Left lung (tissue), 14 donors: ENCODE data around the gene SPANXA1. TPM values are rescaled to one million over a fixed set of nuclear protein-coding genes. Genes with fewer than 3 reads are reported as not detected.
A peak's percentile ranks its signal among the peaks of the same experiment; 100 is the strongest.
"Not testable (repeated sequence)": the region's sequence is repeated elsewhere in the genome, so short reads cannot be mapped to it uniquely, and the experiment has no call there.

Experiments
- ATAC-seq: fragments of 200-7000 bp; cut with Tn5 transposase; one replicate; pipeline ENCODE4 v1.9.1; 2020; ENCODE audit warnings: moderate library complexity
- DNase-seq, 4 donors: peaks; one replicate each; pipeline ENCODE4 v3.0.0-alpha.2; 2013 to 2020
- H3K27ac ChIP-seq, 2 donors: fragments of 200-600 bp; sonication (generic) in 1 of 2; one replicate each; pipeline versions ENCODE4 v1.5.0 to v1.8.0; 2020 to 2021
- H3K27me3 ChIP-seq, 2 donors: fragments of 200-600 bp; sonication (generic) in 1 of 2; one replicate each; pipeline versions ENCODE4 v1.5.0 to v1.8.0; 2020 to 2021
- H3K36me3 ChIP-seq, 2 donors: fragments of 200-600 bp; sonication (generic) in 1 of 2; one replicate each; pipeline versions ENCODE4 v1.5.0 to v1.8.0; 2020 to 2021
- H3K4me1 ChIP-seq, 2 donors: fragments of 200-600 bp; one replicate each; pipeline ENCODE4 v1.8.0; 2021
- H3K4me3 ChIP-seq, 2 donors: fragments of 200-600 bp; sonication (generic) in 1 of 2; one replicate each; pipeline versions ENCODE4 v1.5.0 to v1.8.0; 2020 to 2021; ENCODE audit warnings: mild to moderate bottlenecking in 1 of 2
- H3K9me3 ChIP-seq, 2 donors: fragments of 200-600 bp; sonication (generic) in 1 of 2; one replicate each; pipeline versions ENCODE4 v1.5.0 to v1.8.0; 2020 to 2021
- CTCF ChIP-seq, 2 donors: fragments of 200-600 bp; sonication (generic) in 1 of 2; IDR thresholded peaks; one replicate each; pipeline versions ENCODE4 v1.5.0 to v1.8.0; 2021; ENCODE audit warnings: antibody characterized with exemption in 2 of 2
- intact Hi-C, 2 donors: fragments of 100-400 bp; cut with DNase I; formaldehyde crosslinking; loops; one replicate each; pipeline versions ENCODE4 v1.11.2 to v1.14.2; 2022
- long read RNA-seq, 12 donors: library from polyadenylated mRNA in 2 of 12; unstranded in 2 of 12; transcript quantifications; one replicate each; pipeline ENCODE4 v2.0.0 and lab custom pipeline, GENCODE V29; 2019 to 2026
- polyA plus RNA-seq, 6 donors: library from polyadenylated mRNA; unstranded; fragments of 120-200 nt; gene quantifications; one replicate each; pipeline ENCODE4 v1.2.1, GENCODE V29; 2013; ENCODE audit not compliant: insufficient read length in 6 of 6
- total RNA-seq, 2 donors: library from RNA; stranded (reverse); fragmentation: NEBNext Ultra II Directional; extraction: Animal tissue kit (Norgen Biotek cat#: 25700); gene quantifications; one replicate each; pipeline ENCODE4 v1.2.1, GENCODE V29; 2021
- donor health status: DM: no; HTN: yes; CAD: no.
- donor health status: DM: no; HTN: no; CAD: no.

The SPANXA1 gene
- total RNA-seq (not detected), polyA plus RNA-seq (not detected)
- long read RNA-seq, donor 1, result 0 reads
- long read RNA-seq, donor 2, result 0 reads
- long read RNA-seq, donor 3, result 0 reads
- long read RNA-seq, donor 4, result 0 reads
- long read RNA-seq, donor 5, result 0 reads
- long read RNA-seq, donor 6, result 0 reads
- long read RNA-seq, donor 7, result 0 reads
- long read RNA-seq, donor 8, result 0 reads
- long read RNA-seq, donor 9, result 0 reads
- long read RNA-seq, donor 10, result 0 reads
- long read RNA-seq, donor 11, result 0 reads
- long read RNA-seq, donor 12, result 0 reads

- intact Hi-C loops, H3K27me3 ChIP-seq: not testable (repeated sequence)
Measured at GRCh38 chrX:141584638-141585037, at the start of gene SPANXA1. Gene SPANXA1 (minus strand): TSS chrX:141584738. CDS start chrX:141584678, 60 bp downstream.

GRCh38 chrX:141632124-141632523, 47.6 kb upstream of the SPANXA1 start:
- TF ChIP-seq CTCF (IDR thresholded peaks at IDR 0.05), result no peak
- no peaks in the 10 kb centered on the region for H3K4me1 ChIP-seq
- no peaks in the 10 kb centered on the region for H3K27me3 ChIP-seq
- no peak overlapping the region for H3K4me3 ChIP-seq
- no peaks in the 10 kb centered on the region for H3K9me3 ChIP-seq
- ATAC-seq (no peak), DNase-seq (no peak)
- no peak overlapping the region for H3K27ac ChIP-seq
- intact Hi-C loops, result no loop called here
- no peaks in the 10 kb centered on the region for H3K36me3 ChIP-seq

More at GRCh38 chrX:141584638-141585037, at the start of gene SPANXA1:
- ATAC-seq, H3K4me1 ChIP-seq, H3K4me3 ChIP-seq, H3K9me3 ChIP-seq, DNase-seq, H3K27ac ChIP-seq, H3K36me3 ChIP-seq: not testable (repeated sequence)

GRCh38 chrX:141619336-141619735, 34.8 kb upstream of the SPANXA1 start:
- no peak for TF ChIP-seq CTCF (IDR thresholded peaks at IDR 0.05)
- Histone ChIP-seq H3K27me3 (no peaks in the 10 kb centered on the region), H3K4me1 (no peaks in the 10 kb centered on the region), H3K36me3 (peaks cover 0 to 5% of the 10 kb centered on the region in 2 donors), H3K27ac (no peak overlapping the region), H3K4me3 (no peak overlapping the region), H3K9me3 (no peaks in the 10 kb centered on the region)
- DNase-seq (no peak), ATAC-seq (no peak)
- intact Hi-C loops, result no loop called here

GRCh38 chrX:141609111-141609510, 24.6 kb upstream of the SPANXA1 start:
- ATAC-seq (no peak), DNase-seq (no peak)
- no peaks in the 10 kb centered on the region for H3K9me3 ChIP-seq
- no peaks in the 10 kb centered on the region for H3K27me3 ChIP-seq
- H3K36me3 ChIP-seq, result no peaks in the 10 kb centered on the region
- TF ChIP-seq CTCF (IDR thresholded peaks at IDR 0.05), result no peak
- H3K4me3 ChIP-seq, result no peak overlapping the region
- H3K4me1 ChIP-seq, result no peaks in the 10 kb centered on the region
- H3K27ac ChIP-seq, result no peak overlapping the region
- intact Hi-C loops, result no loop called here

- intact Hi-C loops, ATAC-seq, H3K36me3 ChIP-seq, H3K27me3 ChIP-seq, H3K9me3 ChIP-seq, H3K4me3 ChIP-seq, H3K27ac ChIP-seq, H3K4me1 ChIP-seq, DNase-seq: not testable (repeated sequence)
Measured at GRCh38 chrX:141589408-141589807, 4.9 kb upstream of the SPANXA1 start, which contains the start of gene SPANXA2. Gene SPANXA2 (plus strand): TSS chrX:141589708. CDS start chrX:141589768, 60 bp downstream.

- H3K9me3 ChIP-seq, ATAC-seq, H3K36me3 ChIP-seq, H3K4me1 ChIP-seq, intact Hi-C loops, H3K27ac ChIP-seq, H3K4me3 ChIP-seq, H3K27me3 ChIP-seq: not testable (repeated sequence)
- DNase-seq, result peak in 1 of 4 donors; percentile 4
Measured at GRCh38 chrX:141542551-141542950, 42.0 kb downstream of the SPANXA1 start.

Other genes with a start within 250 kb of the SPANXA1 start
- gene SPANXA2, start 5.0 kb upstream of the SPANXA1 start, total RNA-seq, result not detected
- gene SPANXA2, start 5.0 kb upstream of the SPANXA1 start, polyA plus RNA-seq, result not detected
- not detected for gene SPANXD, start 114.0 kb upstream of the SPANXA1 start, total RNA-seq
- gene SPANXD, start 114.0 kb upstream of the SPANXA1 start, polyA plus RNA-seq, result not detected